Neutrophil (primary cell): Measurements from ENCODE around the gene SH3PXD2B.

Experiments used
- H3K27ac ChIP-seq: fragments of 200-600 bp; sonication (generic); 2 replicates; pipeline ENCODE4 v1.5.1; 2016; ENCODE audit warnings: mild to moderate bottlenecking, moderate library complexity
- H3K27me3 ChIP-seq: fragments of 200-600 bp; sonication (generic); 2 replicates; pipeline ENCODE4 v1.6.0; 2016; ENCODE audit warnings: mild to moderate bottlenecking
- H3K36me3 ChIP-seq: fragments of 200-600 bp; sonication (generic); 2 replicates; pipeline ENCODE4 v1.5.1; 2017
- H3K4me1 ChIP-seq, 2 experiments: fragments of 200-600 bp in 1 of 2; sonication (generic) in 1 of 2; 1 replicate in 1 of 2; 2 replicates in 1 of 2; pipeline versions ENCODE4 v1.5.1 to v1.6.1; 2013 to 2016; ENCODE audit warnings: low read depth in 1 of 2, low read length in 1 of 2, mild to moderate bottlenecking in 1 of 2, moderate library complexity in 1 of 2; ENCODE audit not compliant: control insufficient read depth in 1 of 2, insufficient read depth in 1 of 2
- H3K4me3 ChIP-seq, 2 experiments: fragments of 200-600 bp in 1 of 2; sonication (generic) in 1 of 2; 1 replicate in 1 of 2; 2 replicates in 1 of 2; pipeline ENCODE4 v1.5.1; 2013 to 2016; ENCODE audit warnings: low read depth in 1 of 2, low read length in 1 of 2, mild to moderate bottlenecking in 1 of 2, moderate library complexity in 1 of 2
- H3K9me3 ChIP-seq: fragments of 200-600 bp; sonication (generic); 2 replicates; pipeline ENCODE4 v1.5.1; 2016
- TF ChIP-seq, protein P1 (sequence below): fragments of 200-600 bp; sonication (generic); IDR thresholded peaks from 2 replicates; pipeline ENCODE4 v1.5.1; 2016; ENCODE audit warnings: antibody characterized with exemption

SH3PXD2B gene

DNA sequence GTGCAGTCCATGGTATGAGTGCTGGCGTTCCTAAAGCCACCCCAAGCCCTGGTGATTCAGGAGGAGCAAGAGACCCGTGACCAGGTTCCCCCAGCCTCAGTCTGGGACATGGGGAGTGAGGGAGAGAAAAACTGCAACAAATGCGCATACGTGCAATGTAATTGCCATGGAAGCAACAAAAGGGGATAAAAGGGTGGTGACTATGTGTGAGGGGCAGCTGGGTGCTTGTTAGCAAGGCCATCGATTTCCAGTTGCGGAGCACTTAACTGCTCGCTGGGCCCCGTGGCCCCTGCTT is 709 bp upstream of the SH3PXD2B start:
- H3K36me3 ChIP-seq: no peaks in the 10 kb centered on the region
- no peak overlapping the region for H3K4me3 ChIP-seq
- H3K9me3 ChIP-seq: no peaks in the 10 kb centered on the region
- H3K4me1 ChIP-seq: peaks cover 5% of the 10 kb centered on the region in 2 experiments
- no peak overlapping the region for H3K27ac ChIP-seq
- peaks cover 74% of the 10 kb centered on the region for H3K27me3 ChIP-seq
- TF ChIP-seq, protein P1, sequence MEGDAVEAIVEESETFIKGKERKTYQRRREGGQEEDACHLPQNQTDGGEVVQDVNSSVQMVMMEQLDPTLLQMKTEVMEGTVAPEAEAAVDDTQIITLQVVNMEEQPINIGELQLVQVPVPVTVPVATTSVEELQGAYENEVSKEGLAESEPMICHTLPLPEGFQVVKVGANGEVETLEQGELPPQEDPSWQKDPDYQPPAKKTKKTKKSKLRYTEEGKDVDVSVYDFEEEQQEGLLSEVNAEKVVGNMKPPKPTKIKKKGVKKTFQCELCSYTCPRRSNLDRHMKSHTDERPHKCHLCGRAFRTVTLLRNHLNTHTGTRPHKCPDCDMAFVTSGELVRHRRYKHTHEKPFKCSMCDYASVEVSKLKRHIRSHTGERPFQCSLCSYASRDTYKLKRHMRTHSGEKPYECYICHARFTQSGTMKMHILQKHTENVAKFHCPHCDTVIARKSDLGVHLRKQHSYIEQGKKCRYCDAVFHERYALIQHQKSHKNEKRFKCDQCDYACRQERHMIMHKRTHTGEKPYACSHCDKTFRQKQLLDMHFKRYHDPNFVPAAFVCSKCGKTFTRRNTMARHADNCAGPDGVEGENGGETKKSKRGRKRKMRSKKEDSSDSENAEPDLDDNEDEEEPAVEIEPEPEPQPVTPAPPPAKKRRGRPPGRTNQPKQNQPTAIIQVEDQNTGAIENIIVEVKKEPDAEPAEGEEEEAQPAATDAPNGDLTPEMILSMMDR: no peak

GRCh38 chr5:172453986-172454357 is 353 bp downstream of the SH3PXD2B start:
- Histone ChIP-seq H3K4me1 (peaks cover 5% of the 10 kb centered on the region in 2 experiments), H3K36me3 (no peaks in the 10 kb centered on the region), H3K27ac (no peak overlapping the region), H3K9me3 (no peaks in the 10 kb centered on the region), H3K27me3 (peaks cover 84% of the 10 kb centered on the region), H3K4me3 (peak overlapping the region in 1 of 2 experiments; percentile 24)
- TF ChIP-seq, protein P1: no peak

GRCh38 chr5:172453206-172453985 is 929 bp downstream of the SH3PXD2B start:
- TF ChIP-seq, protein P1: no peak
- no peaks in the 10 kb centered on the region for H3K9me3 ChIP-seq
- no peak overlapping the region for H3K27ac ChIP-seq
- H3K36me3 ChIP-seq: no peaks in the 10 kb centered on the region
- H3K4me1 ChIP-seq: peaks cover 5% of the 10 kb centered on the region in 2 experiments
- peaks cover 90% of the 10 kb centered on the region for H3K27me3 ChIP-seq
- H3K4me3 ChIP-seq: peak overlapping the region in 1 of 2 experiments; percentile 24

DNA sequence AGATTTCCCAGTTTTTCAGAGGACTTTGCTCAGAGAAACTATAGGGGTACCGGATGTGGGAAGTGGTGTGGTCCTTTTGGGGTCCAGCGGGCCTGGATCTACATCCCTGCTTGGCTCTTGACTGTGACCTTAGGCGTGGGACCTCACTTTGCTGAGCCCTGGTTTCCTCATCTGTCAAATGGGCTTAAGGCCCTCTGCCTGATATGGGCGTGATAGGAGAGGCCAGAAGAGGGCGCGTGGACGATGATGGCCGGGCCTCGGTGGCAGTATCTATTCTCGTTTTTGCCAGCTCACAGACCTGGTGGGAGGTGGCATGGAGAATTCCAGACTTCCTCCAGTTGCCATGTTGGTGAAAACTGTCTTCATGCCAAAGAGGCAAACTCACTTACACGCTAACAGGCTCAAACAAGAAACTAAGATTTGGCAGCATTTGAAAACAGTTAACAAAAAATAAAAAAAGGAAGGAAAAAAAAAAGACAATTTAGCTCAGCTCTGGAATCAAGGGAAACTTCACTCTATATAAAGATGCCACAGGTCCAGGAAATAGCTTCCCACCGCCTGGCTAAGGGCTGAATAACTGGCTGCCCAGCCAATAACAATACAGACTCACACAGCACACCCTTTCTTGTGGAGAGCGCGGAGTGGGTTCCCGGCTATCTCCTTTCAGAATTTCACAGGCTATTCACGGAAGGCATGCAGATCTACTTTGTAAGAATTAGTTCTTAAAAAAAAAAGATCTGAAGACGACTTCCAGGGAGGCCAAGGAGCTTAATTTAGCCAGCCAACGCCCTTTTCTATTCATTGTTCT is 1.7 kb downstream of the SH3PXD2B start:
- no peaks in the 10 kb centered on the region for H3K36me3 ChIP-seq
- TF ChIP-seq, protein P1: no peak
- H3K27ac ChIP-seq: no peak overlapping the region
- peaks cover 90% of the 10 kb centered on the region for H3K27me3 ChIP-seq
- no peaks in the 10 kb centered on the region for H3K9me3 ChIP-seq
- H3K4me1 ChIP-seq: peaks cover 5% of the 10 kb centered on the region in 2 experiments
- no peak overlapping the region for H3K4me3 ChIP-seq

- Histone ChIP-seq H3K27ac (no peak overlapping the region), H3K27me3 (peaks cover 82% of the 10 kb centered on the region), H3K4me3 (no peak overlapping the region), H3K9me3 (no peaks in the 10 kb centered on the region), H3K36me3 (no peaks in the 10 kb centered on the region), H3K4me1 (peaks cover 5% of the 10 kb centered on the region in 2 experiments)
- TF ChIP-seq, protein P1: no peak
Measured at GRCh38 chr5:172451771-172452197, 2.5 kb downstream of the SH3PXD2B start.
